Thoracic aorta (tissue), 2 donors: ENCODE measurements around the gene PLEKHA8. TPM values are rescaled to one million over a fixed set of nuclear protein-coding genes. Genes with fewer than 3 reads are reported as not detected.
A peak's percentile ranks its signal among the peaks of the same experiment; 100 is the strongest.

ENCODE experiments used
- ATAC-seq: fragments of 150-250 bp; one replicate; pipeline ENCODE4 v1.8.0; 2017; ENCODE audit warnings: low read depth; ENCODE audit not compliant: insufficient number of reproducible peaks, low FRiP score
- DNase-seq: peaks from one replicate; pipeline ENCODE4 v3.0.0-alpha.2; 2020; ENCODE audit warnings: low spot score
- H3K27ac ChIP-seq, 2 donors: fragments of 200-600 bp; sonication (generic); 1 replicate in 1 of 2; 2 replicates in 1 of 2; pipeline ENCODE4 v1.5.1; 2016; ENCODE audit warnings: mild to moderate bottlenecking in 2 of 2, moderate library complexity in 2 of 2
- H3K27me3 ChIP-seq: fragments of 200-600 bp; sonication (generic); replicated peaks from 2 replicates; pipeline ENCODE4 v1.6.0; 2016; ENCODE audit warnings: mild to moderate bottlenecking; ENCODE audit not compliant: insufficient read depth
- H3K36me3 ChIP-seq: fragments of 200-600 bp; sonication (generic); one replicate; pipeline ENCODE4 v1.5.1; 2016
- H3K4me1 ChIP-seq, 2 donors: fragments of 200-600 bp; sonication (generic); 1 replicate in 1 of 2; 2 replicates in 1 of 2; pipeline versions ENCODE4 v1.5.1 to v1.6.0; 2016; ENCODE audit warnings: low read depth in 2 of 2, mild to moderate bottlenecking in 1 of 2; ENCODE audit not compliant: control insufficient read depth in 1 of 2
- H3K4me3 ChIP-seq: fragments of 200-600 bp; sonication (generic); 2 replicates; pipeline ENCODE4 v1.5.1; 2016; ENCODE audit warnings: mild to moderate bottlenecking
- H3K9me3 ChIP-seq: fragments of 200-600 bp; sonication (generic); 2 replicates; pipeline ENCODE4 v1.5.1; 2016
- CTCF ChIP-seq: fragments of 200-600 bp; sonication (generic); IDR thresholded peaks from one replicate; pipeline ENCODE4 v1.5.1; 2019; ENCODE audit warnings: antibody characterized with exemption
- total RNA-seq, 2 donors: library from RNA; depleted of rRNA; stranded (reverse); fragments of >200 nt; gene quantifications; one replicate each; pipeline versions ENCODE4 v1.1.0 to v1.2.3, GENCODE V29; 2016

Gene PLEKHA8
- total RNA-seq, 2 donors from 2014 or later: 6.6 to 10.0 TPM

GRCh38 chr7:30115709-30116297 is 87.6 kb downstream of the PLEKHA8 start:
- no peak for DNase-seq
- no peaks in the 10 kb centered on the region for H3K27me3 ChIP-seq
- no peak for TF ChIP-seq CTCF
- peaks cover 9% of the 10 kb centered on the region for H3K9me3 ChIP-seq
- H3K4me3 ChIP-seq: no peak overlapping the region
- H3K36me3 ChIP-seq: no peaks in the 10 kb centered on the region
- H3K27ac ChIP-seq: peak overlapping the region in 1 of 2 donors; percentile 74
- peaks cover 4 to 13% of the 10 kb centered on the region in 2 donors for H3K4me1 ChIP-seq
- ATAC-seq: no peak

- peak overlapping the region; percentile 32 for H3K4me3 ChIP-seq
- ATAC-seq (peak; percentile 95), DNase-seq (peak; percentile 60)
- no peaks in the 10 kb centered on the region for H3K36me3 ChIP-seq
- peak overlapping the region; percentile 61 to 74 for H3K27ac ChIP-seq
- H3K9me3 ChIP-seq: peaks cover 9% of the 10 kb centered on the region
- TF ChIP-seq CTCF: no peak
- H3K27me3 ChIP-seq: no peaks in the 10 kb centered on the region
- peaks cover 4 to 13% of the 10 kb centered on the region in 2 donors for H3K4me1 ChIP-seq
These were observed 88.6 kb downstream of the PLEKHA8 start for GRCh38 chr7:30116771-30117170.

DNA sequence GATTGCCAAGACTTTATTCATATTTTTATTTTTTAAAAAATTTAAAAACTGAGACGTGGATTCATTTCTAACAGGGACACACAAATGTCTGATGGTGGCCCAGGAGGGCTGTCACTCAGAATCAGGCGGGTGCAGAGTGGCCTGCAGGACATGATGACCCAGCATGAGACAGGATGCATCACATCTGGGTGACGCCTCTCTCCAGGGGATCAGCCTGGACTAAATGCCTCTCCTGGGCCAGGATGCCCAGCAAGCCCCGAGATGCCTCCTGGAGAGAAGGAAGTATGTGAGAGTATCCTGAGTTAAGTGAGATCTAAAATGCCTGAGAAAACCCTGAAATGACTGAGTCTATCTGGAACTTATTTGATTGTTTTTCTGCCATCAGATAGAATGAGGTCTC is 89.7 kb downstream of the PLEKHA8 start:
- Histone ChIP-seq H3K4me1 (peaks cover 4 to 13% of the 10 kb centered on the region in 2 donors), H3K4me3 (no peak overlapping the region), H3K36me3 (no peaks in the 10 kb centered on the region), H3K27ac (no peak overlapping the region), H3K9me3 (peaks cover 5% of the 10 kb centered on the region), H3K27me3 (no peaks in the 10 kb centered on the region)
- ATAC-seq (no peak), DNase-seq (no peak)
- TF ChIP-seq CTCF: no peak

- no peak overlapping the region for H3K4me3 ChIP-seq
- no peak overlapping the region for H3K27ac ChIP-seq
- DNase-seq (no peak), ATAC-seq (no peak)
- no peaks in the 10 kb centered on the region for H3K36me3 ChIP-seq
- H3K4me1 ChIP-seq: peaks cover 4 to 13% of the 10 kb centered on the region in 2 donors
- TF ChIP-seq CTCF: no peak
- no peaks in the 10 kb centered on the region for H3K9me3 ChIP-seq
- no peaks in the 10 kb centered on the region for H3K27me3 ChIP-seq
These were observed 91.8 kb downstream of the PLEKHA8 start for GRCh38 chr7:30119890-30120577.

DNA sequence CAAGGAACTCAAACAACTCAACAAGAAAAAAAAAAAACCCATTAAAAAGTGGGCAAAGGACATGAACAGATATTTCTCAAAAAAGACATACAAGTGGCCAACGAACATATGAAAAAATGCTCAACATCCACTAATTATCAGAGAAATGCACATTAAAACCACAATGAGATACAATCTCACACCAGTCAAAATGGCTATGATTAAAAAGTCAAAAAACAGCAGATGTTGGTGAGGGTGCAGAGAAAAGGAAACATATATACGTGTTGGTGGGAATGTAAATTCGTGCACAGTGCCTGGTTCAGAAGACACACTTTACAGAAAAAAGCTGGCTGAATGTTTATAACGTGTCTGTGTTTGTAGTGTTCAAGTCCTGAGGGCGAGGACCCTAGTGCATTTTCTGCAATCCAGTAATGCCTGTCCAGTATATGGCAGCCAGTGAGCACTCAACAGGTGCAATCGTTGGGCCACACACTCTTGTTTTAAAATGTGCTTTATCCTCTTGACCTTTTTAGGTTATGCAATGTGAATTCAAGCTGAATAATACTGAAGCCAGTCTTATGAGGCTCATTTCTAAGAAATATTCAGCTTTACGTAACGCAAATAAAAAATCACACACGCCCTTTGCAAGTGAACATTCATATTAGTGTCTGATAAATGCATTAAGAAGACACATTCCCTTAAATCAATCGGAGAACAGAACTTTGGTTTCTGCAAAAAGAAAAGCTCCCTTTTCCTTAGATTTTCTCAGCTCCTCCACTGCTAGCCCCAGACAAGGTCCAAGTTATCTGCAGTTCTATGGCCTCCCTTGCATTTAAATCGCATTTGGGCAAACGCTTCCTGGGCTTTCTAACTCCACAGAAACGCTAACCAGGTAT is 105.8 kb downstream of the PLEKHA8 start:
- ATAC-seq: no peak

More for the DNA sequence above, 105.8 kb downstream of the PLEKHA8 start:
- Histone ChIP-seq H3K4me3 (peak overlapping the region; percentile 90), H3K36me3 (no peaks in the 10 kb centered on the region), H3K9me3 (no peaks in the 10 kb centered on the region), H3K27me3 (no peaks in the 10 kb centered on the region), H3K27ac (peak overlapping the region; percentile 73 to 90), H3K4me1 (peaks cover 14 to 31% of the 10 kb centered on the region in 2 donors)
- DNase-seq: no peak
- TF ChIP-seq CTCF: no peak
